GM23338 (cell line): ENCODE measurements around the gene OTOG. TPM values are rescaled to one million over a fixed set of nuclear protein-coding genes. Genes with fewer than 3 reads are reported as not detected.

Experiments
- ATAC-seq: fragments of 200-7000 bp; cut with Tn5 transposase; 3 replicates; pipeline ENCODE4 v1.9.1; 2020
- DNase-seq: peaks from one replicate; pipeline ENCODE4 v3.0.0-alpha.2; 2015; ENCODE audit warnings: low spot score
- H2AFZ ChIP-seq: fragments of 200-600 bp; sonication (generic); 2 replicates; pipeline ENCODE4 v1.8.0; 2016; ENCODE audit warnings: antibody characterized with exemption, mild to moderate bottlenecking, moderate library complexity
- H3F3A ChIP-seq: fragments of 200-600 bp; sonication (generic); replicated peaks from 2 replicates; pipeline ENCODE4 v1.8.0; 2017; ENCODE audit warnings: antibody characterized with exemption, mixed run types, low read depth
- H3K27ac ChIP-seq: fragments of 200-600 bp; sonication (generic); 2 replicates; pipeline ENCODE4 v1.6.1; 2016; ENCODE audit warnings: low read depth
- H3K27me3 ChIP-seq: fragments of 200-600 bp; sonication (generic); 2 replicates; pipeline ENCODE4 v1.8.0; 2016; ENCODE audit warnings: mild to moderate bottlenecking, mixed run types, moderate library complexity; ENCODE audit not compliant: insufficient read depth
- H3K36me3 ChIP-seq: fragments of 200-600 bp; sonication (generic); 2 replicates; pipeline ENCODE4 v1.8.0; 2016; ENCODE audit warnings: mild to moderate bottlenecking; ENCODE audit not compliant: insufficient read depth
- H3K4me1 ChIP-seq: fragments of 200-600 bp; sonication (generic); 2 replicates; pipeline ENCODE4 v1.8.0; 2016; ENCODE audit warnings: mild to moderate bottlenecking, moderate library complexity; ENCODE audit not compliant: insufficient read depth
- H3K4me2 ChIP-seq: fragments of 200-600 bp; sonication (generic); 2 replicates; pipeline ENCODE4 v1.7.1; 2017; ENCODE audit warnings: mixed run types
- H3K4me3 ChIP-seq: fragments of 200-600 bp; sonication (generic); 2 replicates; pipeline ENCODE4 v1.6.1; 2016; ENCODE audit warnings: mixed run types
- H3K79me2 ChIP-seq: fragments of 200-600 bp; sonication (generic); replicated peaks from 2 replicates; pipeline ENCODE4 v1.8.0; 2017; ENCODE audit warnings: mild to moderate bottlenecking; ENCODE audit not compliant: insufficient read depth
- H3K9me2 ChIP-seq: fragments of 200-600 bp; sonication (generic); 2 replicates; pipeline ENCODE4 v1.8.0; 2017; ENCODE audit not compliant: insufficient read depth
- H4K20me1 ChIP-seq: fragments of 200-600 bp; sonication (generic); replicated peaks from 2 replicates; pipeline ENCODE4 v1.8.0; 2017; ENCODE audit warnings: mild to moderate bottlenecking; ENCODE audit not compliant: insufficient read depth
- H3K27ac Mint-ChIP-seq: 2 replicates; pipeline ENCODE4 v1.8.0; 2020; ENCODE audit warnings: inconsistent platforms, mild to moderate bottlenecking, moderate library complexity, mixed read lengths
- H3K27me3 Mint-ChIP-seq: 3 replicates; pipeline ENCODE4 v1.8.0; 2022; ENCODE audit warnings: low read depth, mild to moderate bottlenecking, moderate library complexity, mixed read lengths, inconsistent platforms; ENCODE audit not compliant: insufficient read depth, poor library complexity
- H3K36me3 Mint-ChIP-seq: 3 replicates; pipeline ENCODE4 v1.8.0; 2021; ENCODE audit warnings: low read depth, mild to moderate bottlenecking, inconsistent platforms, moderate library complexity, mixed read lengths
- H3K4me1 Mint-ChIP-seq: 3 replicates; pipeline ENCODE4 v1.8.0; 2020; ENCODE audit warnings: mild to moderate bottlenecking, inconsistent platforms, mixed read lengths
- H3K4me3 Mint-ChIP-seq: 3 replicates; pipeline ENCODE4 v1.8.0; 2021; ENCODE audit warnings: moderate library complexity, mild to moderate bottlenecking, inconsistent platforms, mixed read lengths
- H3K9me3 Mint-ChIP-seq: 3 replicates; pipeline ENCODE4 v1.8.0; 2020; ENCODE audit warnings: moderate library complexity, mild to moderate bottlenecking, inconsistent platforms, mixed read lengths
- CREB1 ChIP-seq: fragments of 250-450 bp; sonication (Bioruptor Pico); IDR thresholded peaks from 2 replicates; pipeline ENCODE4 v1.5.0; 2020; ENCODE audit warnings: low read depth, mild to moderate bottlenecking, moderate library complexity
- JUNB ChIP-seq: IDR thresholded peaks from one replicate; pipeline ENCODE4 v1.6.1; 2016; ENCODE audit warnings: antibody characterized with exemption; ENCODE audit not compliant: unreplicated experiment
- NANOG ChIP-seq: IDR thresholded peaks from 2 replicates; pipeline ENCODE4 v1.6.1; 2016; ENCODE audit warnings: antibody characterized with exemption, borderline replicate concordance
- POLR2AphosphoS5 ChIP-seq: IDR thresholded peaks from 2 replicates; pipeline ENCODE4 v1.6.1; 2016; ENCODE audit warnings: antibody characterized with exemption, low read depth
- STAT1 ChIP-seq: IDR thresholded peaks from one replicate; pipeline ENCODE4 v1.6.1; 2016; ENCODE audit warnings: antibody characterized with exemption; ENCODE audit not compliant: unreplicated experiment
- ZNF114 ChIP-seq: fragments of 250-450 bp; sonication (Bioruptor Pico); IDR thresholded peaks from 2 replicates; pipeline ENCODE4 v1.5.0; 2020; ENCODE audit warnings: mild to moderate bottlenecking, moderate library complexity
- ZNF331 ChIP-seq: fragments of 250-450 bp; sonication (Bioruptor Pico); IDR thresholded peaks from 2 replicates; pipeline ENCODE4 v1.5.0; 2020; ENCODE audit warnings: low read depth, mild to moderate bottlenecking, moderate library complexity
- polyA plus RNA-seq: library from polyadenylated mRNA; unstranded; fragments of >200 nt; fragmentation: Nextera tagmentation; extraction: Ambion mirVana; gene quantifications from 2 replicates; pipeline ENCODE4 v1.2.1, GENCODE V29; 2016
- total RNA-seq: library from RNA; depleted of rRNA; stranded (reverse); fragments of >200 nt; shearing (Covaris generic); gene quantifications from 2 replicates; pipeline ENCODE4 v1.2.3, GENCODE V29; 2014
- TF ChIP-seq, protein P1 (sequence below): fragments of 250-450 bp; sonication (Bioruptor Pico); IDR thresholded peaks from 2 replicates; pipeline ENCODE4 v1.5.0; 2020; ENCODE audit warnings: mild to moderate bottlenecking, moderate library complexity
- TF ChIP-seq, protein P2 (sequence below): IDR thresholded peaks from one replicate; pipeline ENCODE4 v1.6.1; 2018; ENCODE audit warnings: antibody characterized with exemption; ENCODE audit not compliant: unreplicated experiment
- TF ChIP-seq, protein P3 (sequence below), 2 experiments: fragments of 200-600 bp in 1 of 2; sonication (generic) in 1 of 2; conservative IDR thresholded peaks; 2 replicates each; pipeline versions ENCODE4 v1.5.1 to v1.6.1; 2016 to 2017; ENCODE audit warnings: antibody characterized with exemption in 2 of 2, low read depth in 2 of 2, mild to moderate bottlenecking in 2 of 2, moderate library complexity in 1 of 2

The OTOG gene
- total and polyA plus RNA-seq, 2 experiments from 2014 or later = 0.40 to 0.52 TPM

DNA sequence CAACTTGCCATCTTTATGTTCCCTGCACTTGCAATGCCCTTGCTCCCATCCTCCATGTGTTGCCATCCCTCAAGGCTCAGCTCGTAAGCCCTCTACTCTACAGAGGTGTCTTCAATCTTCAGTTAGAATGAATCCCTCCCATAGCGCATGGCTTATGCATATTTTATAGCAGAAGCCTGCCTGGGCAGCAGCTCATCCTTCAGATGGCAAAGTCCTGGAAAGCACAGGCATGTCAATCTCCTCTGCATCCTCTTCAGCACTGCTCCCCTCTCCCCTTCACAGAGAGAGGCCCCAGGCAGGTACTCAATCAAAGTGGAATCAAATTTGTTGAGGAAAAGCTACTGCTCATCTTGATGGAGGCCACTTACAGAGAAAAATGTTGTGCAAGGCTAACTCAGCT is 39.3 kb upstream of the OTOG start (continued):
- TF ChIP-seq, protein P1, sequence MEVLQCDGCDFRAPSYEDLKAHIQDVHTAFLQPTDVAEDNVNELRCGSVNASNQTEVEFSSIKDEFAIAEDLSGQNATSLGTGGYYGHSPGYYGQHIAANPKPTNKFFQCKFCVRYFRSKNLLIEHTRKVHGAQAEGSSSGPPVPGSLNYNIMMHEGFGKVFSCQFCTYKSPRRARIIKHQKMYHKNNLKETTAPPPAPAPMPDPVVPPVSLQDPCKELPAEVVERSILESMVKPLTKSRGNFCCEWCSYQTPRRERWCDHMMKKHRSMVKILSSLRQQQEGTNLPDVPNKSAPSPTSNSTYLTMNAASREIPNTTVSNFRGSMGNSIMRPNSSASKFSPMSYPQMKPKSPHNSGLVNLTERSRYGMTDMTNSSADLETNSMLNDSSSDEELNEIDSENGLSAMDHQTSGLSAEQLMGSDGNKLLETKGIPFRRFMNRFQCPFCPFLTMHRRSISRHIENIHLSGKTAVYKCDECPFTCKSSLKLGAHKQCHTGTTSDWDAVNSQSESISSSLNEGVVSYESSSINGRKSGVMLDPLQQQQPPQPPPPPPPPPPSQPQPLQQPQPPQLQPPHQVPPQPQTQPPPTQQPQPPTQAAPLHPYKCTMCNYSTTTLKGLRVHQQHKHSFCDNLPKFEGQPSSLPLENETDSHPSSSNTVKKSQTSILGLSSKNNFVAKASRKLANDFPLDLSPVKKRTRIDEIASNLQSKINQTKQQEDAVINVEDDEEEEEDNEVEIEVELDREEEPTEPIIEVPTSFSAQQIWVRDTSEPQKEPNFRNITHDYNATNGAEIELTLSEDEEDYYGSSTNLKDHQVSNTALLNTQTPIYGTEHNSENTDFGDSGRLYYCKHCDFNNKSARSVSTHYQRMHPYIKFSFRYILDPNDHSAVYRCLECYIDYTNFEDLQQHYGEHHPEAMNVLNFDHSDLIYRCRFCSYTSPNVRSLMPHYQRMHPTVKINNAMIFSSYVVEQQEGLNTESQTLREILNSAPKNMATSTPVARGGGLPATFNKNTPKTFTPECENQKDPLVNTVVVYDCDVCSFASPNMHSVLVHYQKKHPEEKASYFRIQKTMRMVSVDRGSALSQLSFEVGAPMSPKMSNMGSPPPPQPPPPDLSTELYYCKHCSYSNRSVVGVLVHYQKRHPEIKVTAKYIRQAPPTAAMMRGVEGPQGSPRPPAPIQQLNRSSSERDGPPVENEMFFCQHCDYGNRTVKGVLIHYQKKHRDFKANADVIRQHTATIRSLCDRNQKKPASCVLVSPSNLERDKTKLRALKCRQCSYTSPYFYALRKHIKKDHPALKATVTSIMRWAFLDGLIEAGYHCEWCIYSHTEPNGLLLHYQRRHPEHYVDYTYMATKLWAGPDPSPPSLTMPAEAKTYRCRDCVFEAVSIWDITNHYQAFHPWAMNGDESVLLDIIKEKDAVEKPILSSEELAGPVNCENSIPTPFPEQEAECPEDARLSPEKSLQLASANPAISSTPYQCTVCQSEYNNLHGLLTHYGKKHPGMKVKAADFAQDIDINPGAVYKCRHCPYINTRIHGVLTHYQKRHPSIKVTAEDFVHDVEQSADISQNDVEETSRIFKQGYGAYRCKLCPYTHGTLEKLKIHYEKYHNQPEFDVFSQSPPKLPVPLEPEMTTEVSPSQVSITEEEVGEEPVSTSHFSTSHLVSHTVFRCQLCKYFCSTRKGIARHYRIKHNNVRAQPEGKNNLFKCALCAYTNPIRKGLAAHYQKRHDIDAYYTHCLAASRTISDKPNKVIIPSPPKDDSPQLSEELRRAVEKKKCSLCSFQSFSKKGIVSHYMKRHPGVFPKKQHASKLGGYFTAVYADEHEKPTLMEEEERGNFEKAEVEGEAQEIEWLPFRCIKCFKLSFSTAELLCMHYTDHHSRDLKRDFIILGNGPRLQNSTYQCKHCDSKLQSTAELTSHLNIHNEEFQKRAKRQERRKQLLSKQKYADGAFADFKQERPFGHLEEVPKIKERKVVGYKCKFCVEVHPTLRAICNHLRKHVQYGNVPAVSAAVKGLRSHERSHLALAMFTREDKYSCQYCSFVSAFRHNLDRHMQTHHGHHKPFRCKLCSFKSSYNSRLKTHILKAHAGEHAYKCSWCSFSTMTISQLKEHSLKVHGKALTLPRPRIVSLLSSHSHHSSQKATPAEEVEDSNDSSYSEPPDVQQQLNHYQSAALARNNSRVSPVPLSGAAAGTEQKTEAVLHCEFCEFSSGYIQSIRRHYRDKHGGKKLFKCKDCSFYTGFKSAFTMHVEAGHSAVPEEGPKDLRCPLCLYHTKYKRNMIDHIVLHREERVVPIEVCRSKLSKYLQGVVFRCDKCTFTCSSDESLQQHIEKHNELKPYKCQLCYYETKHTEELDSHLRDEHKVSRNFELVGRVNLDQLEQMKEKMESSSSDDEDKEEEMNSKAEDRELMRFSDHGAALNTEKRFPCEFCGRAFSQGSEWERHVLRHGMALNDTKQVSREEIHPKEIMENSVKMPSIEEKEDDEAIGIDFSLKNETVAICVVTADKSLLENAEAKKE (CRISPR knock-in tag) = no peak
- no peak for TF ChIP-seq JUNB

DNA sequence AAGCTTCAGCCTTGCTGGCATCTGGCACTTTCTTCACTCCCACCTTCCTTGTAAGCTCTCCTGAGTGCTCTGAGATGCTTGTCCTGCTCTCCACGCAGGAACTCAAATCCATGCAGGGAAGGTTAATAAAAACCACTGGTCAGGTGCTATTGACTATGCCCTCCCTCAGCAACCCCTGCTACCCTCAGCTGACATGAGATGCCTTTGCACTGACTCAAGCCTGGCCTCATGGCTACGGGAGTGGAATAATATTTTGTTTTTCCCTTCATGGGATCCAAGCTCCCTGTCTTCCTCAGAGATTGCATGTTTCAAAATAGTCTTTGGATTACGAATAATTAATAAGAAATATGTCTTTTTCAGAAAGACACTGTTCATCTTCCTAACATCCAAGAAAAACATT is 38.8 kb upstream of the OTOG start:
- no peak for ATAC-seq

More for the DNA sequence above, 38.8 kb upstream of the OTOG start:
- Histone ChIP-seq H3K9me2 (no peaks in the 10 kb centered on the region), H3K27me3 (no peaks in the 10 kb centered on the region), H2AFZ (no peak overlapping the region), H3F3A (no peaks in the 10 kb centered on the region), H3K4me1 (no peaks in the 10 kb centered on the region), H3K79me2 (no peaks in the 10 kb centered on the region), H3K27ac (no peak overlapping the region), H3K4me3 (no peak overlapping the region), H3K4me2 (no peak overlapping the region), H4K20me1 (no peaks in the 10 kb centered on the region), H3K36me3 (no peaks in the 10 kb centered on the region)
- no peak for DNase-seq
- Mint-ChIP-seq H3K4me1 (peaks cover 12% of the 10 kb centered on the region), H3K27me3 (peaks cover 7% of the 10 kb centered on the region), H3K9me3 (no peaks in the 10 kb centered on the region), H3K4me3 (no peak overlapping the region), H3K27ac (no peak overlapping the region), H3K36me3 (no peaks in the 10 kb centered on the region; the same call in 2 of the 3 replicates)
- no peak for TF ChIP-seq ZNF114 (CRISPR knock-in tag)
- no peak for TF ChIP-seq POLR2AphosphoS5
- TF ChIP-seq, protein P2, sequence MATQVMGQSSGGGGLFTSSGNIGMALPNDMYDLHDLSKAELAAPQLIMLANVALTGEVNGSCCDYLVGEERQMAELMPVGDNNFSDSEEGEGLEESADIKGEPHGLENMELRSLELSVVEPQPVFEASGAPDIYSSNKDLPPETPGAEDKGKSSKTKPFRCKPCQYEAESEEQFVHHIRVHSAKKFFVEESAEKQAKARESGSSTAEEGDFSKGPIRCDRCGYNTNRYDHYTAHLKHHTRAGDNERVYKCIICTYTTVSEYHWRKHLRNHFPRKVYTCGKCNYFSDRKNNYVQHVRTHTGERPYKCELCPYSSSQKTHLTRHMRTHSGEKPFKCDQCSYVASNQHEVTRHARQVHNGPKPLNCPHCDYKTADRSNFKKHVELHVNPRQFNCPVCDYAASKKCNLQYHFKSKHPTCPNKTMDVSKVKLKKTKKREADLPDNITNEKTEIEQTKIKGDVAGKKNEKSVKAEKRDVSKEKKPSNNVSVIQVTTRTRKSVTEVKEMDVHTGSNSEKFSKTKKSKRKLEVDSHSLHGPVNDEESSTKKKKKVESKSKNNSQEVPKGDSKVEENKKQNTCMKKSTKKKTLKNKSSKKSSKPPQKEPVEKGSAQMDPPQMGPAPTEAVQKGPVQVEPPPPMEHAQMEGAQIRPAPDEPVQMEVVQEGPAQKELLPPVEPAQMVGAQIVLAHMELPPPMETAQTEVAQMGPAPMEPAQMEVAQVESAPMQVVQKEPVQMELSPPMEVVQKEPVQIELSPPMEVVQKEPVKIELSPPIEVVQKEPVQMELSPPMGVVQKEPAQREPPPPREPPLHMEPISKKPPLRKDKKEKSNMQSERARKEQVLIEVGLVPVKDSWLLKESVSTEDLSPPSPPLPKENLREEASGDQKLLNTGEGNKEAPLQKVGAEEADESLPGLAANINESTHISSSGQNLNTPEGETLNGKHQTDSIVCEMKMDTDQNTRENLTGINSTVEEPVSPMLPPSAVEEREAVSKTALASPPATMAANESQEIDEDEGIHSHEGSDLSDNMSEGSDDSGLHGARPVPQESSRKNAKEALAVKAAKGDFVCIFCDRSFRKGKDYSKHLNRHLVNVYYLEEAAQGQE = no peak
- TF ChIP-seq NANOG = no peak
- TF ChIP-seq, protein P3, sequence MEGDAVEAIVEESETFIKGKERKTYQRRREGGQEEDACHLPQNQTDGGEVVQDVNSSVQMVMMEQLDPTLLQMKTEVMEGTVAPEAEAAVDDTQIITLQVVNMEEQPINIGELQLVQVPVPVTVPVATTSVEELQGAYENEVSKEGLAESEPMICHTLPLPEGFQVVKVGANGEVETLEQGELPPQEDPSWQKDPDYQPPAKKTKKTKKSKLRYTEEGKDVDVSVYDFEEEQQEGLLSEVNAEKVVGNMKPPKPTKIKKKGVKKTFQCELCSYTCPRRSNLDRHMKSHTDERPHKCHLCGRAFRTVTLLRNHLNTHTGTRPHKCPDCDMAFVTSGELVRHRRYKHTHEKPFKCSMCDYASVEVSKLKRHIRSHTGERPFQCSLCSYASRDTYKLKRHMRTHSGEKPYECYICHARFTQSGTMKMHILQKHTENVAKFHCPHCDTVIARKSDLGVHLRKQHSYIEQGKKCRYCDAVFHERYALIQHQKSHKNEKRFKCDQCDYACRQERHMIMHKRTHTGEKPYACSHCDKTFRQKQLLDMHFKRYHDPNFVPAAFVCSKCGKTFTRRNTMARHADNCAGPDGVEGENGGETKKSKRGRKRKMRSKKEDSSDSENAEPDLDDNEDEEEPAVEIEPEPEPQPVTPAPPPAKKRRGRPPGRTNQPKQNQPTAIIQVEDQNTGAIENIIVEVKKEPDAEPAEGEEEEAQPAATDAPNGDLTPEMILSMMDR (conservative IDR thresholded peaks at IDR 0.05; ENCODE audit: low read depth in 2 of 2) = no peak
- TF ChIP-seq STAT1 = no peak
- no peak for TF ChIP-seq ZNF331 (CRISPR knock-in tag)
- TF ChIP-seq CREB1 (CRISPR knock-in tag) = no peak
